Measurements from ENCODE around the gene SPATA3. TPM values are rescaled to one million over a fixed set of nuclear protein-coding genes. Genes with fewer than 3 reads are reported as not detected.
"Not testable (repeated sequence)": the region's sequence is repeated elsewhere in the genome, so short reads cannot be mapped to it uniquely, and the experiment has no call there.

Gene SPATA3
- total RNA-seq, 1 donor from 2014 or later: not detected

- Mint-ChIP-seq H3K27ac (no peak overlapping the region), H3K4me3 (no peak overlapping the region), H3K27me3 (peaks cover 36% of the 10 kb centered on the region), H3K36me3 (ENCODE audit: low read depth) (no peaks in the 10 kb centered on the region), H3K4me1 (no peaks in the 10 kb centered on the region), H3K9me3 (no peaks in the 10 kb centered on the region)
- intact Hi-C loops (cut with micrococcal nuclease): no loop called here
- no peak for DNase-seq
Observed at GRCh38 chr2:230991598-230991997, 4.3 kb upstream of the SPATA3 start.

- H3K36me3 Mint-ChIP-seq (ENCODE audit: low read depth): no peaks in the 10 kb centered on the region
- DNase-seq: no peak
- H3K27ac Mint-ChIP-seq: no peak overlapping the region
- H3K9me3 Mint-ChIP-seq: peaks cover 4% of the 10 kb centered on the region
- intact Hi-C loops (cut with micrococcal nuclease): no loop called here
- peaks cover 50% of the 10 kb centered on the region for H3K27me3 Mint-ChIP-seq
- no peaks in the 10 kb centered on the region for H3K4me1 Mint-ChIP-seq
- H3K4me3 Mint-ChIP-seq: no peak overlapping the region
Observed at GRCh38 chr2:230996661-230997060, 740 bp downstream of the SPATA3 start.

DNA sequence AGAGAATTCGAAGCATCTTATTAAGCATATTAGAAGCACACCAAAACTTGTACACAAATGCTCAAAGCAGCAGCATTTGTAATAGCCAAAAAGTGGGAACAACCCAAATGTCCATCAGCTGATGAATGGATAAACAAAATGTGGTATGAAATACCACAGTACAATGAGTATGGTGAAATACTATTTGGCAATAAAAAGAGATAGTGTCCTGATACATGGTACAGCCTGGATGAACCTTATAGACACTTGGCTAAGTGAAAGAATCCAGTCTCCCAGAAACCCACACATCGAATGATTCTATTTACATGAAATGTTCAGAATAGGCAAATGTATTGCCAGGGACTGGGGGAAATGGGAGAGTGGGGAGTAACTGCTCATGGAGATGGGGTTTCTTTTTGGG lies 3.0 kb downstream of the SPATA3 start:
- Mint-ChIP-seq H3K4me3 (no peak overlapping the region), H3K27me3 (peaks cover 45% of the 10 kb centered on the region), H3K4me1 (no peaks in the 10 kb centered on the region), H3K9me3 (peaks cover 4% of the 10 kb centered on the region), H3K36me3 (ENCODE audit: low read depth) (no peaks in the 10 kb centered on the region), H3K27ac (no peak overlapping the region)
- DNase-seq: no peak
- intact Hi-C loops (cut with micrococcal nuclease): no loop called here

DNA sequence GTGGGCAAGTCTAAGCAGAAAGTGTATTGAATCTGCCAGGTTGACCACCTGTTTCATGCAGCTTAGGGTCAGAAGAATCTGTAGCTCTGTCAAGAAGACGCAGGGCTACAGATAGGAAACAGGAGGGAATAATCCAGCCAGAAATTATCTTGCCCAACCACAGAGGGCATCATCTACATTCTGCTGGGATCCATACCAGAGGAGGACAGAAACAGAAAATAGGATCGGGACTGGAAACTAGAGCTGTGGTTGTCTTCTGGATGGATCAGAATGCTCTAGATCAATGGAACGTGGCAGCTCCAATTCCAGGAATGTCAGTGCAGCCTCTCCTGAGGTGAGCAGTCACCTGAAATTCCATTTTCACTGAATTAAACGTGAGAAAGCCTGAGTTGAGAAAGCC lies 3.6 kb downstream of the SPATA3 start:
- no peak for DNase-seq
- H3K9me3 Mint-ChIP-seq: peaks cover 4% of the 10 kb centered on the region
- peaks cover 41% of the 10 kb centered on the region for H3K27me3 Mint-ChIP-seq
- no peak overlapping the region for H3K27ac Mint-ChIP-seq
- no peak overlapping the region for H3K4me3 Mint-ChIP-seq
- H3K36me3 Mint-ChIP-seq (ENCODE audit: low read depth): no peaks in the 10 kb centered on the region
- intact Hi-C loops (cut with micrococcal nuclease): no loop called here
- no peaks in the 10 kb centered on the region for H3K4me1 Mint-ChIP-seq

GRCh38 chr2:231000211-231000904 lies 4.4 kb downstream of the SPATA3 start:
- no peak for DNase-seq
- peaks cover 11% of the 10 kb centered on the region for H3K9me3 Mint-ChIP-seq
- no peak overlapping the region for H3K4me3 Mint-ChIP-seq
- no peaks in the 10 kb centered on the region for H3K4me1 Mint-ChIP-seq
- intact Hi-C loops (cut with micrococcal nuclease): no loop called here
- peaks cover 38% of the 10 kb centered on the region for H3K27me3 Mint-ChIP-seq
- no peak overlapping the region for H3K27ac Mint-ChIP-seq
- H3K36me3 Mint-ChIP-seq (ENCODE audit: low read depth): no peaks in the 10 kb centered on the region

- H3K4me3 Mint-ChIP-seq: no peak overlapping the region
- no peaks in the 10 kb centered on the region for H3K4me1 Mint-ChIP-seq
- H3K9me3 Mint-ChIP-seq: peaks cover 14% of the 10 kb centered on the region
- H3K27me3 Mint-ChIP-seq: peaks cover 36% of the 10 kb centered on the region
- no peak overlapping the region for H3K27ac Mint-ChIP-seq
- intact Hi-C loops (cut with micrococcal nuclease): no loop called here
- DNase-seq: no peak
- no peaks in the 10 kb centered on the region for H3K36me3 Mint-ChIP-seq (ENCODE audit: low read depth)
Observed at GRCh38 chr2:231001036-231001435, 5.1 kb downstream of the SPATA3 start.

DNA sequence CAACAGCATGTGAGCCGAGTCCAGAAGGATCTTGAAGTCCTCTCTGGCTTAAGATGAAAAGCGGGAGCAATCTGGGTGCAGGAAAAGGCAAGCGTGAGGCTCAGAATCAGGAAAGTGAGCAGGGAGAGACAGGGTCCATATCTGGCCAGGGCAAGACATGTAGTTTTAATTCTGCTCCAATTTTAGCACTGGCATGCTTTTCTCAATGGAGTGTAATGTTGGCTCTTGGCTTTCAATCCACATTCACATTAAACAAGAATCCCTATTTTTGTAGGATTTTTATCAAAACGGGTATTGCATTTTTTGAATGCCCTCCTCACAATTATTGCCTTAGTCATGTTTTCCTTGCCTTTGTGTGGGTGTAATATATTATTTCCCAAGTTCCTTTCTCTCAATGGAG lies 6.0 kb downstream of the SPATA3 start:
- no peak overlapping the region for H3K27ac Mint-ChIP-seq
- peaks cover 14% of the 10 kb centered on the region for H3K9me3 Mint-ChIP-seq
- no peaks in the 10 kb centered on the region for H3K36me3 Mint-ChIP-seq (ENCODE audit: low read depth)
- no peak for DNase-seq
- peaks cover 34% of the 10 kb centered on the region for H3K27me3 Mint-ChIP-seq
- no peaks in the 10 kb centered on the region for H3K4me1 Mint-ChIP-seq
- intact Hi-C loops (cut with micrococcal nuclease): no loop called here
- H3K4me3 Mint-ChIP-seq: no peak overlapping the region

DNA sequence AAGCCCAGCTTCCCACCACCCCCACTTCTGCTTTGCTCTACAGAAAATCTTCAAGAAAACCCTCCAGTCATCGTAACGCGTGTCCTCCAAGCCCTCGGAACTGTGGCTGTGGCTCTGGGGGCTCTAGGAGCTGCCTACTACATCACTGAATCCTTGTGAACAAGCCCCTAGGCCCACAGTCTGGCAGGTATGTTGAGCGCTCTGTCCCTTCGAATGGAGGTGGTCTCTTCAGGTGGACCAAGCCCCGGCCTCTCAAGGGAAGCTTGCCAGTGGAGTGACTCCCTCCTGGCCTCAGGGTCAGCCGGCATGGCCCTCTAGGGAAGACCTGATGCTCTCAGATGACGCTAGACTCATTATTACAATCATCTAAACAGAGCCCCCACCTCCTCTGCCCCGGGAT lies 6.7 kb downstream of the SPATA3 start:
- no peak for DNase-seq
- intact Hi-C loops (cut with micrococcal nuclease): no loop called here
- Mint-ChIP-seq H3K4me1 (no peaks in the 10 kb centered on the region), H3K9me3 (peaks cover 11% of the 10 kb centered on the region), H3K36me3 (ENCODE audit: low read depth) (no peaks in the 10 kb centered on the region), H3K27me3 (peaks cover 30% of the 10 kb centered on the region), H3K27ac (no peak overlapping the region), H3K4me3 (no peak overlapping the region)

DNA sequence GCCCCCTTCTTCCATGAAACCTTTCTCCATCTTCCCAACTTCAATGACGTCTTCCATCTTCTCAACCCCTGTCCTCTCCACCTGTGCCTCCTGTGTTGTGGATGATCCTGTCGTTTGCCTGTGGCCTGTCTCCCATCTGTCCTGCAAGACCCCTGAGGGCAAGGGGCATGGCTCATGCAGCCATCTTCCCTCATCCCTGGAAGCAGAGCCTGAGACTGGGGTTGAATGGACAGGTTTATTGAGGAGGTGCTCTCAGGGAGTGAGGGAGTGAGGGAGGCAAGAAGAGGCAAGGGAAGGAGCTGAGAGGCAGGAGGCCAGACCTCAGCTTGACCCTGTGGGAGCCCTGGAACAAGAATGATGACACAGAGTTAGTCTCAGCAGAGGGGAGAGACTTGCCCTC lies 7.3 kb downstream of the SPATA3 start:
- Mint-ChIP-seq H3K27ac (no peak overlapping the region), H3K4me3 (no peak overlapping the region), H3K9me3 (peaks cover 11% of the 10 kb centered on the region), H3K27me3 (peaks cover 30% of the 10 kb centered on the region), H3K4me1 (no peaks in the 10 kb centered on the region), H3K36me3 (ENCODE audit: low read depth) (no peaks in the 10 kb centered on the region)
- intact Hi-C loops (cut with micrococcal nuclease): no loop called here
- DNase-seq: no peak

- H3K36me3 Mint-ChIP-seq (ENCODE audit: low read depth); H3K4me3 Mint-ChIP-seq; H3K27ac Mint-ChIP-seq; H3K4me1 Mint-ChIP-seq; DNase-seq; intact Hi-C loops (cut with micrococcal nuclease): not testable (repeated sequence)
- peaks cover 16% of the 10 kb centered on the region for H3K27me3 Mint-ChIP-seq
- peaks cover 11% of the 10 kb centered on the region for H3K9me3 Mint-ChIP-seq
Observed at GRCh38 chr2:231004930-231005329, 9.0 kb downstream of the SPATA3 start.

- H3K36me3 Mint-ChIP-seq (ENCODE audit: low read depth): no peaks in the 10 kb centered on the region
- no peaks in the 10 kb centered on the region for H3K4me1 Mint-ChIP-seq
Observed at GRCh38 chr2:231007286-231008098, 11.6 kb downstream of the SPATA3 start.

GRCh38 chr2:231008131-231008530 lies 12.2 kb downstream of the SPATA3 start:
- no peak for DNase-seq
- peaks cover 9% of the 10 kb centered on the region for H3K27me3 Mint-ChIP-seq
- H3K9me3 Mint-ChIP-seq: peaks cover 11% of the 10 kb centered on the region

More at GRCh38 chr2:231007286-231008098, 11.6 kb downstream of the SPATA3 start:
- Mint-ChIP-seq H3K27ac (no peak overlapping the region), H3K4me3 (no peak overlapping the region), H3K9me3 (peaks cover 11% of the 10 kb centered on the region), H3K27me3 (peaks cover 7% of the 10 kb centered on the region)
- DNase-seq: no peak
- intact Hi-C loops (cut with micrococcal nuclease): no loop called here

DNA sequence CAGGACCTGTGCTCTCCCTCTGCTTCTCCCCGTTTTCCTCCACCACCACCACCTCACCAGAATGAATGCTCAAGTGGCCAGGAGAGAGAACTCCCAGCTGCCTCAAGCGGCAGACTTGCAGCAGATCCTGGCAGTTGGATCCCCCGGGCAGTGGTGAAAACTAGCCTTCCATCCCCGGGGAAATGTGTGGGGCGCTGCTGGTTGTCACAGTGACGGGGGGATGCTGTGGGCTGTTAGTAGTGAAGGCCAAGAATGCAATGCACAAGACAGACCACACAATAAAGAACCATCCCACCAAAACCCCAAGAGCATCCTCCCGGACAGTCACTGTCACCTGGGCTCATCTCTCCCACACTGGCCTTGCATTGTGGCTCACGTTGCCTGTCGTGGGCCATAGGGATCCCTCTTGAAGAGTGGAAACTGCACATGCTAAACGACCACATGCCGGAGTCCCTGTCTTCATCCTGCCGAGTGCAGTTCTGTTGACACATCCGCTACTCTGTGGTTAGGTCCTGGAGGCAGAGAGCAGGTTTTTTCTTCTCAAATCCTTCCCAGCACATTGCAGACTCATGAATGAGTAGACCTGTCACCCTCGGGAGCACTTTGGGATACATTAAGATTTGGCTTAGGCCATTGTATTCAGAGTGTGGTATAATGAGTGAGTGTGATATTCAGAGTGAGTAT lies 13.5 kb downstream of the SPATA3 start:
- Mint-ChIP-seq H3K36me3 (ENCODE audit: low read depth) (no peaks in the 10 kb centered on the region), H3K27ac (no peak overlapping the region), H3K4me3 (no peak overlapping the region), H3K9me3 (peaks cover 11% of the 10 kb centered on the region), H3K4me1 (no peaks in the 10 kb centered on the region), H3K27me3 (peaks cover 7% of the 10 kb centered on the region)
- intact Hi-C loops (cut with micrococcal nuclease): no loop called here
- no peak for DNase-seq

More at GRCh38 chr2:231008131-231008530, 12.2 kb downstream of the SPATA3 start:
- no peak overlapping the region for H3K4me3 Mint-ChIP-seq
- intact Hi-C loops (cut with micrococcal nuclease): no loop called here
- no peak overlapping the region for H3K27ac Mint-ChIP-seq
- no peaks in the 10 kb centered on the region for H3K36me3 Mint-ChIP-seq (ENCODE audit: low read depth)
- H3K4me1 Mint-ChIP-seq: no peaks in the 10 kb centered on the region

GRCh38 chr2:231010201-231010730 lies 14.3 kb downstream of the SPATA3 start:
- H3K9me3 Mint-ChIP-seq: peaks cover 4% of the 10 kb centered on the region
- DNase-seq: no peak
- no peak overlapping the region for H3K4me3 Mint-ChIP-seq
- H3K36me3 Mint-ChIP-seq (ENCODE audit: low read depth): no peaks in the 10 kb centered on the region
- H3K27me3 Mint-ChIP-seq: peaks cover 11% of the 10 kb centered on the region
- H3K27ac Mint-ChIP-seq: no peak overlapping the region
- intact Hi-C loops (cut with micrococcal nuclease): no loop called here
- H3K4me1 Mint-ChIP-seq: no peaks in the 10 kb centered on the region
